HG03108 (cell line): ENCODE results near the gene NRSN2.
"Not testable (repeated sequence)": the region's sequence is repeated elsewhere in the genome, so short reads cannot be mapped to it uniquely, and the experiment has no call there.

ENCODE experiments used
- ATAC-seq: cut with Tn5 transposase; IDR thresholded peaks from one replicate; pipeline ENCODE4 v1.9.1; 2021; ENCODE audit warnings: moderate library complexity; ENCODE audit not compliant: unreplicated experiment

The NRSN2 gene

DNA sequence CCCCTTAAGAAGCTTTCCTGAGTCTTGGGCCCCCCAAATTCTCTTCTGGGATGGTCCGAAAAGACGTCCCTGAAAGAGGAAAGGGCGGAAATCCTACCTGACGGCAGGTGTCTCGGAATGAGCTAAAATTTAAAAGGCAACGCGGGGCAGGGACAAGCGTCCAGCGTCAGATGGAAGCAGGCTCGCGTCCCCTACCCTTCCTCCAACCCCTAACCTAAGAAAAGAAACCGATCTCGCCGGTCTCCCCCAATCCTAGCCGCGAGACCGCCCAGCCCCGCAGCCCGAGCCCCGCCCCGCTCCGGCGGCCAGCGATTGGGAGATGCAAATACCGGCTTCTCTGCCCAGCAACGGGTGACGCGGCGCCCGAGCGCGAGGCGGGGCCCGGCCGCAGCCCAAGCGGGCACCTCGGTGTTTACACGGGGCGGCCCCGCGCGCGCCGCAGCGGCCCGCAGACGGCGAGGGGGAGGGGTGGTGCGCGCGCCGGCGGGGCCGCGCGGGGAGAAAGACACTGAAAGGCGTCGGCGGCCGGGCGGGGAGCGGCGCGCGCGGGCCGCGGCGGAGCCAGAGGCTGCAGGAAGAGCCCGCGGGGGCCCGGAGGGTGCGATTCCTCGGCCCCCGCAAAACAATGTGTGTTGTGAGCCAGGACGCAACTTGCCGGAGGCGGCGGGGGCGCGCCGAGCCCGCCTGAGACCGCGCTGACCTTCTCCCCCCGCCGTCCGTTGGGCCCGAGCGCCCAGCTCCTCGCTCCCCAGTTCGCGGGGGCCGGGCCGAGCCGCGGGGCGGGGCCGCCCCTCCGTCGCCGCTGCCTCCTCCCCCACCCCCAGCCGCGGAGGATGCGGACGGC, 21.6 kb upstream of the NRSN2 start, which contains the start of gene SOX12:
SOX12 (plus strand) TSS at position 508 of the 844 bp plus-strand sequence. CDS start 373 bp downstream, outside the sequence.
- ATAC-seq: peak; percentile 63

DNA sequence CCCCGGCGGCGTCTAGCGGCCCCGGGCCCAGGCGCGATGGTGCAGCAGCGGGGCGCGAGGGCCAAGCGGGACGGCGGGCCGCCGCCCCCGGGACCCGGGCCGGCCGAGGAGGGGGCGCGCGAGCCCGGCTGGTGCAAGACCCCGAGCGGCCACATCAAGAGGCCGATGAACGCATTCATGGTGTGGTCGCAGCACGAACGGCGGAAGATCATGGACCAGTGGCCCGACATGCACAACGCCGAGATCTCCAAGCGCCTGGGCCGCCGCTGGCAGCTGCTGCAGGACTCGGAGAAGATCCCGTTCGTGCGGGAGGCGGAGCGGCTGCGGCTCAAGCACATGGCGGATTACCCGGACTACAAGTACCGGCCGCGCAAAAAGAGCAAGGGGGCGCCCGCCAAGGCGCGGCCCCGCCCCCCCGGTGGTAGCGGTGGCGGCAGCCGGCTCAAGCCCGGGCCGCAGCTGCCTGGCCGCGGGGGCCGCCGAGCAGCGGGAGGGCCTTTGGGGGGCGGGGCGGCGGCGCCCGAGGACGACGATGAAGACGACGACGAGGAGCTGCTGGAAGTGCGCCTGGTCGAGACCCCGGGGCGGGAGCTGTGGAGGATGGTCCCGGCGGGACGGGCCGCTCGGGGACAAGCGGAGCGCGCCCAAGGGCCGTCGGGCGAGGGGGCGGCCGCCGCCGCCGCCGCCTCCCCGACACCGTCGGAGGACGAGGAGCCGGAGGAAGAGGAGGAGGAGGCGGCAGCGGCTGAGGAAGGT, 20.8 kb upstream of the NRSN2 start:
- no peak for ATAC-seq

- ATAC-seq: no peak
These were observed 20.2 kb upstream of the NRSN2 start for GRCh38 chr20:326645-327185.

DNA sequence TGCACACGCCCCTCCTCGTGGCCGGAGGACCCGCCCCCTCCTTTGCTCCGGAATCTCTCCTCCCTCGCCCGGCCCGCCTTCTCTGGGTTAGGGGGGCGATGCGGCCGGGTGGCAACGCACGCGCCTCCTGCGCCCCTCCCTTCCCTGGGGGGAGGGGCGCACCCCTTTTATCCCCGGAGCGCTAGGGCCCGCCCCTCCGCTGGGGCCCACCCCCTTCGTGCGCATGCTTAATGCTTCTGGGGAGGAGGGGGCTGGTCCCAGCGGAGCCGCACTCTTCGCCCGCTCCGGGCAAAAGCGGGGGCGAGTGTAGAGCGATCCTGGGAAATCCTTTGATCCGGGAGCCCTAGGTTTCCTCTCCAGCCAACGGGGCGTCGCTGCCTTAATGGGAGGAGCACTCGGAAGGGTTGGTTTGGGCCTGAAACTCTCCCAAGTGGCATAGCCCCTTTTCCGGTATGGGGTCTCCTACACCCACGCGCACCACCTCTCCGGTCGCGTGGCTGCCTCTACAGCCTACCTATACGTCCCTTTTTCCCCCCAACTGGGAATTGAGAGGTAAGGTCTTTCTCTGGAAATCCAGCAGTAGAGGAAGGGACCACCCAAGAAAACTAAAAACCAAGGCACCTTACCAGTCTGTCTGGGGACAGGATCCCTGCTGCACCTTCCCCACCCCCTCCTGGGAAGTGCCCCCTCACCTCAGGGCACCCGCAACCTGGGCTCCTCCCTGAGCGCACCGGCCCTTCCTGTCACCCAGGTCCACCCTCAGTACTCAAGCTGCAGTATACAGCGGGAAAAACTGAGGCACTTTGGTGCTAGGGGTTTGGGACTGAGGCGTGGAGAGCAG, 19.5 kb upstream of the NRSN2 start:
- no peak for ATAC-seq

DNA sequence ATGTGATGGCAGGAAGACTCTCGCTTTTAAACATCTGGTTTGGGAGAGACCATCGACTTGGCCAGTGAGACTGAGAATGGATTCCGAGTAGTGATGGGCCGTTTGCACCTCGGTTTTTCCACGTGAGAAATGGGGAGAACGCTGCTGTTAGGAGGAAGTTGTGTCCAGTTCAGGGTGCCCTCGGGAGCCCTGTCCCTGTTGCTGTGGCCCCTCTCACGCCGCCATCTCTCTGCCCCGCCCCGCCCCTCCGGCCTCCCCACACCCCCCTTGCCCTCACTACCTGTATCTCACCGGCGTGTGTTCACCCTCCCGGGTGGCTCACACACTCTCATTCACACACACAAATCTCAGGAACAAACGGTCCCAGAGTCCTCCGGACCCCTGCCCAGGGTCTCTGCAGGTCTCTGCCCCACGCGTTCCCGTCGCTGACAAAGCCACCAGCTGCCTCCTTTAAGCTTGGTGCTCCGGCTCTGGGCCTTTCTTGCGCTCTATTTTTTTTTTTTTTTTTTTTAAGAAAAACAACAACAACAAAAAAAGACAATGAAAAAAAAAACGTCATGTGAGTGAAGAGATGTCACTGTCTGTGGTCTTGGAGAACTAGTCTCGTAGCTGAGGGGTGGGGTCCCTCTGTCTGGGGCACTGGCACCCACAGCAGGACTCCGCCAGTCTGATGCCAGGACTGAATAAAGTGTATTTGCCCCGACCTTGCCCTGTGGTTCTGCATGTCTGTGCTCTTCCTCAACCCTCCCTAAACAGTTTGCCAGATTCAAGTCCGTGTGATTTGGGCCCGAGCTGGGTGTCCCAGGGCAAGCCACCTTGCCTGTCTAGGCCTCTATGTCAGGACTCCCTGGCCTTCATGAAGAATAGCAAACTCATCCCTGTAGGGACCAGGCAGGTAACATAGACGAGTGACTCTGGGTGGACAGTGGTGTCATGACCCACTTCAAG, 18.6 kb upstream of the NRSN2 start:
- ATAC-seq: no peak

DNA sequence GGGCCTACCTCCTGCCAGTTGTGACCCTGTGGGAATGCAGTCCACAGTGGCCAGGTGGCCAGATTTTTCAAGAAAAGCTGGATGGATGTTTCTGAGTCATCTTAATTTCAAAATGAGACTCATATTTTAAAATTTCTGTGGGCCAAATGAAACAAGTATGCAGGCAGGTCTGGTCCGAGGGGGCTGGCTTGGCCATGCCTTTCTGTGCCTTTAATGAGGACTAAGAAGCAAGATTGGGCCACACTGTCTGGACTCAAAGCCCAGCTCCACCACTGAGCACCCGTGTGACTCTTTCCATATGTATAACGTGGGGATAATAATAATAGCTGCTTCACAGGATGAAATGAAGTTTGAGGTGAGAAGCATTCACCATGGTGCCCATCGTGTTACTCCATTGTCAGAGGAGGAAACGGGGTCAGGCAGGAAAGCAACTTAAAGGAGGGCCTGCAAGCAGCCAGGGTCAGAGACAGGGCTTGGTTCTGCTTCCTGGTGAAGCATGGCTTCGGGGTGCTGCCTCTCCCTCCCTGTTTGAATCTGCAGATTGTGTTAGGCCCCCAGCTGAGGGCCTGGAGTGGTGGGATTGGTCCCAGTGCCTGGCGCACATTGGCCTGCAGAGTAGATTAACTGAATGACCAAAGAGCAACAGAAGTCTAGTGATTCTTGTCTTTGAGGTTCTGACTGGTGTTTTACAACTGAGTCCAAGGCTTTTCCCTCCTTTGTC, 17.8 kb upstream of the NRSN2 start:
- ATAC-seq: no peak

- no peak for ATAC-seq
These were observed 17.1 kb upstream of the NRSN2 start for GRCh38 chr20:329851-330232.

DNA sequence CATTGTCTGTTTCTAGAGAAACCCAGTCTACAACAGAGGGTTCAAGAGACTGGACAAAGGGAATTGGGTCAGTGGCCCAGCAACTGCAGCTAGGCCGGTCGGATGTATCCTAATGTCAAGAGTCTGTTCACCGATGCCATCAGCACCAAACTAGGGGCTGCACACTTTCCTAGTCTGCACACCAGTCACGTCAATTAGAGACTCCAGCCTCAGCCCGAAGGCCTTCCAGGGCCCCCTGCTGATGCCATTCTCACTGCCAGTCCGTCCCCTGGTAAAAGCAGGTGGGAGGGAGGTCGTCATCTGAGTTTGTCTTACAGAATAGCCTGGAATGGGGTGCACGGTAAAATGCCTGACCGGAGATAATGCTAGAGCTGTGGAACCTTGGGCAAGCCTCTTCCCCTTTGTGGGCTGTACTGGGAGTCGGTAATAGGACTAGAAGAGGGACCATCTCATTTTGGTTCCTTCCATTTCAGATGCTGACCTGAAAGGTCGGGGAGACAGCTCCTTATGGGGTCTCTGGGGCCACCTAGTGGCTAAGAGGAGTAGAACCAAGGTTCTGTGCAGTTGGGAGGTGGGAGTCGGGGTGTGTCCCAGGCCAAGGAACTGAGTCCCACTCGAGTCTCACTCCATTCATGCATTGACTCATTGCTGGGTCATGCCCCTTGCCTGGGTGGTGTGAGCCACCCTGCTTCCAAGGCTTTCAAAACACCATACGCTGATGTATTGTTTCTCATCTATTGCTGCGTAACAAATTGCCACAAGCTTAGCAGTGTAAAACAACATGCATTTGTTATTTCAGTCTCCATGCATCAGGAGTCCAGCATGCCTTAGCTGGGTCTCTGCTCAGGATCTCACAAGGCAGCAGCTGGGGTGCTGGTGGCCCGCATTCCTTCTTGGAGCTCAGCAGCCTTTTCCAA, 16.4 kb upstream of the NRSN2 start:
- ATAC-seq: no peak

GRCh38 chr20:334578-334977, 12.3 kb upstream of the NRSN2 start:
- no peak for ATAC-seq

GRCh38 chr20:336040-336439, 10.9 kb upstream of the NRSN2 start:
- not testable (repeated sequence) for ATAC-seq

GRCh38 chr20:341682-342081, 5.2 kb upstream of the NRSN2 start:
- no peak for ATAC-seq

DNA sequence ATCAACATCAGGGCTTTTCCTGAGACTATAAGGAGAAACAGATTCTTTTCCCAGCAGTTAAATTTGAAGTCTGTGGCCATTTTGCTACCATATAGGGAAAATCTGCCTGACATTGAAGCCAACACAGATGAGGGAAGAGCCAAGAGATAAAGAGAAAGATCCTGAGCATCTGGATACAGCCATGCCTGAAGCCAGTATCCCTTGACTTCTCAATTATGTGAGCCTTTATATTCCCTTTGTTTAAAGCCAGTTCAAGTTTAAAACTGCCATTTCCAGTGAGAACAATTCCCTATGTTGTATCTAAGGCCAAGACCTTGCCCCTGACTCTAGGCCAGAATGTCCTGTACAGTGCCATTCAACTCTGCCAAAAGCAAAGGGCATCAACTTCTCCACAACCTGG, 3.8 kb upstream of the NRSN2 start:
- ATAC-seq: no peak

DNA sequence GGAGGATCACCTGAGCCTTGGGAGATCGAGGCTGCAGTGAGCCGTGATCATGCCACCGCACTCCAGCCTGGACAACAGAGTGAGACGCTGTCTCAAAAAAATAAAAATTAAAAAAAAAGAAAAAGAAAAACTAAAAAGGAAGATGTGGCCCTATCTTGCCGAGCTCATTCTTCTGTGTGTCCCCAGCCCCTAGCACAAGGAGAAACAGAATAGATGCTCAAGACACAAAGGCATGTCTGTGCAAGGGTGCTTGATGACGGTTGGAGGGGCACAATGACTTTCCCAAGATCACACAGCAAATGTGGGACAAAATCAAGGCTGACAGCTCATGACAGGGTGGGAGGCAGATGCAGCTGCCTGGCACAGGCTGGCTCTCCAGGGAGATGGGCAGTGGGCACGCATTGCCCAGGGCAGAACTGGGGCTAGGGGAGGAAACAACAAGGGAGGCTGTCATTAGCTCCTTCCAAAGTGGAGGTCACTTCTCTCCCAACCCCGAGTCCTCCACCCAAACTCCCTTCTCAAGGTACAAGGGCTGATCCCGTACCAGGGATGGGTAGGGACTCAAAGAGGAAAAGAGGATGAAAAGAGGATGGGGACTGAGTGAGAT, 775 bp upstream of the NRSN2 start:
- no peak for ATAC-seq

- ATAC-seq: peak; percentile 5
These were observed 367 bp downstream of the NRSN2 start for GRCh38 chr20:347317-347639.

DNA sequence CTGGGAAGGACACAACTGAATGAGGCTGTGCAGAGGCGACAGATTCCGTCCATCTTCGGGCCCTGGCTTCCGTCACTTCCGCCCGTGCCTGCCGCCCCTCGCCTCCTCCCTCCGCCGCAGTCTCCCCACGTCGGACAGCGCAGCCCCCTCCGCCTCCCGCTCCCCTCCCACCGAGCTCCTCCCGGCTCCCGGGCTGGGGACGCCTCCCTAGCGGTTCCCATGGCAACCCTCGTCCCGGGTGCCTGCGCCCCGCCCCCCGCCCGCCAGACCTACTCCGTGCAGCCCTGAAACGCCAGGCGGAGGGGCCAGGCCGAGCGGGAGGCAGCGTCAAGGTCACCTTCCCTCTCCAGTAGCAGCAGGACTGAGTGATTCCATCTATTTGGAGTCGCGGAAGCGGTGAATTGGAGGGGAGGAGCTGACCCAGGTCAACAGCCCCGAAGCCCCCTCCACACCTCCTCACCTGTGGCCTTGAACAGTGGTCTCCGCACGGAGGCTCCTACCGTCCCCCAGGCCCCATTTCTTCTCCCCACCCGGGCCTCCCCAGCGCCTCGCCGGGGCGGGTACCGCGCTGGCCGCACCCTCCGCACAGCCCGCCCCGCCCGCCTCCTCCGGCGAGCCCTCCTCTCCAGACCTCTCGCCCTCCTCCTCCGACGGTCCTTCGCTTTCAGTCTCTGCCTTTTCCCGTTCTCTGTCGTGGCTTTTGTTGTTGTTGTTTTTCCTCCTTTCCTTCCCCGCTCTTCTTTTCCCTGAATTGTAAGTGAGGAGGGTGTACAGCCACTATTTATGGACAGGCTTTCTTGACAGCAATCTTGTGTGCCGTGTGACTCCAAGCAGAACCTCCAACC, 951 bp downstream of the NRSN2 start:
- peak; percentile 61 for ATAC-seq

GRCh38 chr20:348972-349841, 2.3 kb downstream of the NRSN2 start:
- ATAC-seq: no peak
